BJ (cell line): ENCODE data around the gene TSPAN5. TPM values are rescaled to one million over a fixed set of nuclear protein-coding genes. Genes with fewer than 3 reads are reported as not detected.

ENCODE experiments used
- CTCF ChIA-PET: fragments of 350-600 bp; formaldehyde crosslinking; extraction: SDS; loops from one replicate; lab custom pipeline; 2021; ENCODE audit warnings: antibody characterized with exemption, inconsistent platforms; lab: Yijun Ruan, JAX
- POLR2A ChIA-PET: fragments of 300-600 bp; sonication (Branson Sonifier 250); formaldehyde crosslinking; extraction: SDS; loops from one replicate; lab custom pipeline; 2021; ENCODE audit warnings: antibody characterized with exemption; lab: Charles Lee
- DNase-seq: peaks from one replicate; pipeline ENCODE4 v3.0.0-alpha.2; 2011; ENCODE audit warnings: low read depth
- H3K27me3 ChIP-seq: 2 replicates; pipeline ENCODE4 v1.6.0; 2011; ENCODE audit warnings: low read length; ENCODE audit not compliant: control insufficient read depth, insufficient read depth
- H3K36me3 ChIP-seq: 2 replicates; pipeline ENCODE4 v1.5.1; 2011; ENCODE audit warnings: low read length; ENCODE audit not compliant: control insufficient read depth, insufficient read depth
- H3K4me3 ChIP-seq: 2 replicates; pipeline ENCODE4 v1.5.1; 2011; ENCODE audit warnings: low read depth, mild to moderate bottlenecking, control low read depth, low read length
- CTCF ChIP-seq: IDR thresholded peaks from 2 replicates; pipeline ENCODE4 v1.5.1; 2011; ENCODE audit warnings: low read depth, mild to moderate bottlenecking, control low read depth, inconsistent platforms, low read length, moderate library complexity; ENCODE audit not compliant: insufficient read depth
- polyA plus RNA-seq: library from polyadenylated mRNA; depleted of rRNA; stranded (reverse); fragments of >200 nt; gene quantifications from 2 replicates; pipeline ENCODE4 v1.2.3, GENCODE V29; 2011

The TSPAN5 gene
- polyA plus RNA-seq, 1 experiment: 74.5 TPM

DNA sequence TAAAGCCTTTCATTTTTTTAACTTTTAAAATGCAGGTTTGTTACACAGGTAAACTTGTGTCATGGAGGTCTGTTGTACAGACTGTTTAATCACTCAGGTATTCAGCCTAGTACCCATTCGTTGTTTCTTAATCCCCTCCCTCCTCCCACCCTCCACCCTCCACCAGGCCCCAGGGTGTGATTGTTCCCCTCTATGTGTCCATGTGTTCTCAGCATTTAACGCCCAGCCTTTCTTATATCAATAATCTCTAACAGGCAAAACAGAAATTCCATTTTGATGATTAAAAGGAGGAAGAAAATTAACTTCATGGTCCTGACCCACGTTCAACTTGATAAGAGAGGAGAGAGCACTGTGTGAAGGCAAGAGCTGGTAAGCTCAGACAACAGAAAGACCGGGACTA lies 75.1 kb downstream of the TSPAN5 start:
- H3K27me3 ChIP-seq: no peaks in the 10 kb centered on the region
- no peak for DNase-seq
- ChIA-PET CTCF (interaction anchor here (1.0 kb wide), 1 partner anchor 25 kb away, joined by 3 read pairs; no protein-coding TSS in a partner anchor), POLR2A (no interaction called here)
- TF ChIP-seq CTCF: no peak
- H3K36me3 ChIP-seq: no peaks in the 10 kb centered on the region
- no peak overlapping the region for H3K4me3 ChIP-seq

- TF ChIP-seq CTCF: no peak
- CTCF ChIA-PET: no interaction called here
- H3K36me3 ChIP-seq: no peaks in the 10 kb centered on the region
- no peak overlapping the region for H3K4me3 ChIP-seq
- POLR2A ChIA-PET: no interaction called here
- H3K27me3 ChIP-seq: no peaks in the 10 kb centered on the region
- DNase-seq: no peak
These were observed 77.3 kb downstream of the TSPAN5 start for GRCh38 chr4:98581126-98581525.

- TF ChIP-seq CTCF: no peak
- no peaks in the 10 kb centered on the region for H3K27me3 ChIP-seq
- peaks cover 3% of the 10 kb centered on the region; the same call in 1 of the 2 replicates for H3K36me3 ChIP-seq
- DNase-seq: no peak
- CTCF ChIA-PET: interaction anchor here (1.2 kb wide), 1 partner anchor 11 kb away, joined by 4 read pairs; no protein-coding TSS in a partner anchor
- H3K4me3 ChIP-seq: no peak overlapping the region
- POLR2A ChIA-PET: no interaction called here
These were observed 80.5 kb downstream of the TSPAN5 start for GRCh38 chr4:98577956-98578355.

DNA sequence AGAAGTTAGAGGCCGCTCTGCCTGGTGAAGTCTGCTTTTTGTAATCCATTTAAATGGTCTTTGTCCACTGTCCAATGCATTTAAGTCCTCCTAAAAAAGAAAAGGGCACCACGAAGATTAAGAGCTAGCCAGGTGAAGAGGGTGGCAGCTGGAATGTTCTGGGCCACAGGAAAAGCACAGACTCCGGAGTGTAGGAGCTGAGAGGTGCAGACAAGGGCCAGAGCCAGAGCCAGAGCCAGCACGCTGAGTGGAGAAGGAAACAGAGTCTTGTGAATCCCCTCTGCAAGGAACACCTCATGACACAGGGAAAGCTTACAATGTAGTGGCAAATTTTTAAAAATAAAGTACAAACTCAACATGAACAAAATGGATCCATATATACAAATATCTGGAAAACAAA lies 83.6 kb downstream of the TSPAN5 start:
- ChIA-PET POLR2A (no interaction called here), CTCF (no interaction called here)
- H3K36me3 ChIP-seq: peaks cover 4% of the 10 kb centered on the region; the same call in 1 of the 2 replicates
- H3K4me3 ChIP-seq: no peak overlapping the region
- no peaks in the 10 kb centered on the region for H3K27me3 ChIP-seq
- TF ChIP-seq CTCF: no peak
- DNase-seq: no peak

GRCh38 chr4:98573791-98574190 lies 84.6 kb downstream of the TSPAN5 start:
- no peak for DNase-seq
- POLR2A ChIA-PET: no interaction called here
- Histone ChIP-seq H3K4me3 (no peak overlapping the region), H3K27me3 (no peaks in the 10 kb centered on the region), H3K36me3 (peaks cover 4% of the 10 kb centered on the region; the same call in 1 of the 2 replicates)
- CTCF ChIA-PET: no interaction called here
- TF ChIP-seq CTCF: no peak
